PC-9 (cell line): ENCODE results near the gene MYLK.

Experiments used
- CTCF ChIP-seq: fragments of 200-600 bp; sonication (generic); conservative IDR thresholded peaks from 2 replicates; pipeline ENCODE4 v1.6.1; 2017; ENCODE audit warnings: mixed run types, antibody characterized with exemption, mild to moderate bottlenecking, moderate library complexity
- EZH2 ChIP-seq: fragments of 200-600 bp; sonication (generic); IDR thresholded peaks from 2 replicates; pipeline ENCODE4 v1.8.0; 2017; ENCODE audit warnings: antibody characterized with exemption, low read depth

GRCh38 chr3:123755501-123755900 is 128.6 kb downstream of the MYLK start:
- no peak for TF ChIP-seq CTCF
- no peak for TF ChIP-seq EZH2
